ENCODE results near the gene NID1.

DNA sequence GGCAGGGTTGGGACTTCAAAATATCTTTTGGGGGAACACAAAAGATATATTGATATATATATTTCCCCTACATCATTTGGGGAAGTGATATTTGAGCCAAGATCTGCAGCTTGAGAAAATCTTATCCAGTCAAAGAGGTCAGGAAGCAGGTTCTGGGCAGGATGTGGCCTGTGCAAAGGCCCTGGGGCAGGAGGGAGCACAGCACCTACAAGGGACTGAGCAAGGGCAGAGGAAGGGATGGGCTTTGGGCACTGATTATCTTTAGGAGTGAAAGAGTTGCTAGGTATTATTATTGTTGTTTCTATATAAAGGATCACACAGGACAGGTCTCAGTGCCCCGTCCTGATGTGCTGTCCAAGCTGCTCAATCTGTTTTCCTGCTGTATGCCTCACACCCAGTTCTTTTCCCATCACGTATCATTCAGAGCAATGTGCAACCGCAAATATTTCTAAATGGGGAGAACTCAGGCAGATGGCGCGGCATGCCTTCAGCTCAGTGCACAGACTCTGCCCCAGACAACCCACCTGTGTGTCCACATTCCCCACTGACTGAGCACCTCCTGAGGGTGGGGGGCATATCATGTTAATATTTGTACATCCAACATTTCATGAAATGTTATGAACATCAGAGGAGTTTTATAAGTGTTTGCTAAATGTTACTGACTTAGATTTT, 49.3 kb upstream of the NID1 start:
- TF ChIP-seq, protein P1, sequence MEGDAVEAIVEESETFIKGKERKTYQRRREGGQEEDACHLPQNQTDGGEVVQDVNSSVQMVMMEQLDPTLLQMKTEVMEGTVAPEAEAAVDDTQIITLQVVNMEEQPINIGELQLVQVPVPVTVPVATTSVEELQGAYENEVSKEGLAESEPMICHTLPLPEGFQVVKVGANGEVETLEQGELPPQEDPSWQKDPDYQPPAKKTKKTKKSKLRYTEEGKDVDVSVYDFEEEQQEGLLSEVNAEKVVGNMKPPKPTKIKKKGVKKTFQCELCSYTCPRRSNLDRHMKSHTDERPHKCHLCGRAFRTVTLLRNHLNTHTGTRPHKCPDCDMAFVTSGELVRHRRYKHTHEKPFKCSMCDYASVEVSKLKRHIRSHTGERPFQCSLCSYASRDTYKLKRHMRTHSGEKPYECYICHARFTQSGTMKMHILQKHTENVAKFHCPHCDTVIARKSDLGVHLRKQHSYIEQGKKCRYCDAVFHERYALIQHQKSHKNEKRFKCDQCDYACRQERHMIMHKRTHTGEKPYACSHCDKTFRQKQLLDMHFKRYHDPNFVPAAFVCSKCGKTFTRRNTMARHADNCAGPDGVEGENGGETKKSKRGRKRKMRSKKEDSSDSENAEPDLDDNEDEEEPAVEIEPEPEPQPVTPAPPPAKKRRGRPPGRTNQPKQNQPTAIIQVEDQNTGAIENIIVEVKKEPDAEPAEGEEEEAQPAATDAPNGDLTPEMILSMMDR (IDR thresholded peaks at IDR 0.05; ENCODE audit: insufficient read depth, low read depth, low read length) = no peak
- TF ChIP-seq EZH2 (IDR thresholded peaks at IDR 0.05; ENCODE audit: insufficient read depth, low read length) = no peak

All from astrocyte (in vitro differentiated cells and primary cell).